Fibroblast of skin of abdomen (primary cell): ENCODE results near the gene N4BP2L2.
A peak's percentile ranks its signal among the peaks of the same experiment; 100 is the strongest.

ENCODE experiments used
- DNase-seq: peaks from one replicate; pipeline ENCODE4 v3.0.0-alpha.2; 2013

Gene N4BP2L2

GRCh38 chr13:32456591-32456990 is 82.0 kb downstream of the N4BP2L2 start:
- no peak for DNase-seq

GRCh38 chr13:32455594-32455903 is 83.0 kb downstream of the N4BP2L2 start:
- no peak for DNase-seq

- no peak for DNase-seq
Observed at GRCh38 chr13:32454886-32455593, 83.6 kb downstream of the N4BP2L2 start.

- no peak for DNase-seq
Observed at GRCh38 chr13:32453981-32454380, 84.6 kb downstream of the N4BP2L2 start.

- no peak for DNase-seq
Observed at GRCh38 chr13:32448972-32449371, 89.6 kb downstream of the N4BP2L2 start.

GRCh38 chr13:32447894-32448623 is 90.5 kb downstream of the N4BP2L2 start:
- DNase-seq: no peak

- no peak for DNase-seq
Observed at GRCh38 chr13:32446773-32447465, 91.7 kb downstream of the N4BP2L2 start.

- DNase-seq: no peak
Observed at GRCh38 chr13:32446220-32446619, 92.4 kb downstream of the N4BP2L2 start.

- no peak for DNase-seq
Observed at GRCh38 chr13:32445461-32445860, 93.1 kb downstream of the N4BP2L2 start.

GRCh38 chr13:32443111-32443510 is 95.5 kb downstream of the N4BP2L2 start:
- peak; percentile 19 for DNase-seq

- no peak for DNase-seq
Observed at GRCh38 chr13:32438871-32439270, 99.7 kb downstream of the N4BP2L2 start.

GRCh38 chr13:32432856-32433255 is 105.7 kb downstream of the N4BP2L2 start:
- DNase-seq: no peak

- DNase-seq: no peak
Observed at GRCh38 chr13:32431361-32431760, 107.2 kb downstream of the N4BP2L2 start.

- no peak for DNase-seq
Observed at GRCh38 chr13:32430018-32430747, 108.4 kb downstream of the N4BP2L2 start.

GRCh38 chr13:32429433-32429909 is 109.1 kb downstream of the N4BP2L2 start:
- DNase-seq: no peak

GRCh38 chr13:32428581-32429432 is 109.8 kb downstream of the N4BP2L2 start:
- no peak for DNase-seq

- peak; percentile 10 for DNase-seq
Observed at GRCh38 chr13:32427852-32428580, 110.6 kb downstream of the N4BP2L2 start, which contains the start of gene N4BP2L1. Gene N4BP2L1 (minus strand): TSS chr13:32428130. CDS start chr13:32428082, 48 bp downstream.

GRCh38 chr13:32426990-32427851 is 111.4 kb downstream of the N4BP2L2 start:
- peak; percentile 10 for DNase-seq

GRCh38 chr13:32426191-32426989 is 112.2 kb downstream of the N4BP2L2 start:
- DNase-seq: no peak
